Gastroesophageal sphincter (tissue), 4 donors: ENCODE results near the gene NXPH1. TPM values are rescaled to one million over a fixed set of nuclear protein-coding genes. Genes with fewer than 3 reads are reported as not detected.

ENCODE experiments used
- ATAC-seq: fragments of 150-250 bp; one replicate; pipeline ENCODE4 v1.9.1; 2016; ENCODE audit warnings: mild to moderate bottlenecking, moderate library complexity
- H3K27ac ChIP-seq, 4 donors: fragments of 200-600 bp; sonication (generic) in 3 of 4; 1 replicate in 3 of 4; 2 replicates in 1 of 4; pipeline ENCODE4 v1.5.1; 2016 to 2019
- H3K27me3 ChIP-seq: fragments of 200-600 bp; sonication (generic); one replicate; pipeline ENCODE4 v1.5.1; 2019
- H3K36me3 ChIP-seq, 2 donors: fragments of 200-600 bp; sonication (generic); one replicate each; pipeline ENCODE4 v1.5.1; 2019; ENCODE audit warnings: control low read depth in 1 of 2
- H3K4me1 ChIP-seq, 3 donors: fragments of 200-600 bp; sonication (generic); 1 replicate in 2 of 3; 2 replicates in 1 of 3; pipeline ENCODE4 v1.5.1; 2016 to 2019; ENCODE audit warnings: control low read depth in 2 of 3
- H3K4me3 ChIP-seq, 2 donors: fragments of 200-600 bp; sonication (generic); one replicate each; pipeline ENCODE4 v1.5.1; 2019; ENCODE audit warnings: mild to moderate bottlenecking in 1 of 2, moderate library complexity in 1 of 2
- H3K9me3 ChIP-seq, 3 donors: fragments of 200-600 bp; sonication (generic); one replicate each; pipeline ENCODE4 v1.5.1; 2017 to 2019; ENCODE audit warnings: control low read depth in 2 of 3
- CTCF ChIP-seq, 4 experiments: fragments of 200-600 bp in 2 of 4; fragments of 450-650 bp in 2 of 4; sonication (generic) in 1 of 4; IDR thresholded peaks; one replicate each; pipeline ENCODE4 v1.5.1; 2017 to 2019; ENCODE audit warnings: antibody characterized with exemption in 4 of 4, mild to moderate bottlenecking in 2 of 4, moderate library complexity in 2 of 4
- EP300 ChIP-seq: sonication (generic); formaldehyde crosslinking; IDR thresholded peaks from one replicate; pipeline ENCODE4 v1.6.1; 2017; ENCODE audit warnings: antibody characterized with exemption, mild to moderate bottlenecking
- POLR2A ChIP-seq, 2 donors: fragments of 450-650 bp; IDR thresholded peaks; one replicate each; pipeline ENCODE4 v1.6.1; 2017; ENCODE audit warnings: antibody characterized with exemption in 2 of 2, mild to moderate bottlenecking in 2 of 2, moderate library complexity in 1 of 2
- POLR2AphosphoS5 ChIP-seq: sonication (generic); formaldehyde crosslinking; IDR thresholded peaks from one replicate; pipeline ENCODE4 v1.6.1; 2017; ENCODE audit warnings: antibody characterized with exemption
- WGBS, 2 donors: methylation state at CpG; one replicate each; pipeline ENCODE4 v1.1.5; 2018; ENCODE audit warnings: low coverage in 1 of 2; 5-methylcytosine and 5-hydroxymethylcytosine counted together
- total RNA-seq, 4 donors: library from RNA; depleted of rRNA; stranded (reverse); fragments of >200 nt; gene quantifications; one replicate each; pipeline ENCODE4 v1.1.0, GENCODE V29; 2016

The NXPH1 gene
- total RNA-seq, 4 donors from 2014 or later: not detected

DNA sequence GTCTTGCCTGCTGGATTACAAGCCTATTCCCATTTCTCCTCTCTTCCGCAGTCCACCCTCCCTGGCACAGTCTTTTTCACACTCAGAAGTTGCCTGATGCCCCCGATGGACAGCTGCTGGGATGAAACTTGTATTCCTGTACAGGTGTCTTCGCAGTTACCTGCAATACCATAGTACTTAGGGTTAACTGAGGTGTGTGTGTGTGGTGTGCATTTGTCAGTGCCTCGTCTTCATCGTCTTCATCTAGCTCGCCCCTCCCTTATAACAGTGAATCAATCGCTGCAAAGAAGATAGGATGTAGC, 11.0 kb downstream of the NXPH1 start:
- 41 to 50% methylated on average over 7 of the region's 7 CpGs for WGBS, 2 donors
- TF ChIP-seq POLR2AphosphoS5 (no peak), CTCF (IDR thresholded peaks at IDR 0.05) (no peak), POLR2A (IDR thresholded peaks at IDR 0.05) (no peak), EP300 (no peak)
- Histone ChIP-seq H3K27me3 (peaks cover 81% of the 10 kb centered on the region), H3K4me1 (peaks cover 0 to 21% (median 2%) of the 10 kb centered on the region in 3 donors), H3K27ac (no peak overlapping the region), H3K36me3 (no peaks in the 10 kb centered on the region), H3K4me3 (no peak overlapping the region), H3K9me3 (peaks cover 0 to 9% (median 0%) of the 10 kb centered on the region in 3 donors)
- no peak for ATAC-seq

DNA sequence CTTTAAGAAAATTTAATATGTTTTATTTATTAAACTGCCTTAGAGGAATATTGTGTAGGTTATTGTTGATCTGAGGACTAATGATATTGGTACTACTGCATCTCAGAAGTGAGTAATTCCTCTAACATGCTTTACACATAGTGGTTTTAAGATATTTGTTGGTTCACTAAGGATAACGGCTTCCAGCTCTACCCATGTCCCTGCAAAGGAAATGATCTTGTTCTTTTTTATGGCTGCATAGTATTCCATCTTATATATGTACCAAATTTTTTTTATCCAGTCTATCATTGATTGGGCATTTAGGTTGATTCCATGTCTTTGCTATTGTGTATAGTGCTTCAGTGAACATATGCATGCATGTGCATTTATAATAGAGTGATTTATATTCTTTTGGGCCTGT, 20.1 kb downstream of the NXPH1 start:
- ATAC-seq: no peak
- Histone ChIP-seq H3K36me3 (no peaks in the 10 kb centered on the region), H3K4me1 (no peaks in the 10 kb centered on the region), H3K4me3 (no peak overlapping the region), H3K27ac (no peak overlapping the region), H3K27me3 (peaks cover 1% of the 10 kb centered on the region), H3K9me3 (no peaks in the 10 kb centered on the region)
- 42 to 62% methylated on average over 1 of the region's 1 CpG for WGBS, 2 donors
- no peak for TF ChIP-seq EP300
- TF ChIP-seq POLR2A (IDR thresholded peaks at IDR 0.05): no peak
- TF ChIP-seq CTCF (IDR thresholded peaks at IDR 0.05): no peak
- no peak for TF ChIP-seq POLR2AphosphoS5

DNA sequence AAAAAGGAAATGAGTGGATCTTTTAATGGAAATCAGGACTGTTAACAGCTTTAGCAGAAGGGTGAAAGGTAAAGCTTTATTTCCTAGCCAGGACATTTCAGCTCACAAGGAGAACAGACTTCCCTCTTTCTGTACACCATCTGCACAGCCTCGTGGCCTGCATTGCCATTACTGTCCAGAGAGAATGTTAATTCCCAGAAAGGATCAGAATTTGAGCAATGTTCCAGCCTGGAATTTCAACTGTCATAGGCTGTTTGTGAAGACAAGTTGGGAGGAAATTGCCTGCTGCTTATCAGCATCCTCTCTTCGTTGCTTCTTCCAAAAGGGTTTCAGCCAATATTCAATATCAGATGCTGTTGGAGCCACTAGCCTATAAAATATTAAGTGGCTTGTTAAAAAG, 22.0 kb downstream of the NXPH1 start:
- Histone ChIP-seq H3K4me1 (no peaks in the 10 kb centered on the region), H3K27me3 (no peaks in the 10 kb centered on the region), H3K36me3 (no peaks in the 10 kb centered on the region), H3K9me3 (no peaks in the 10 kb centered on the region), H3K4me3 (no peak overlapping the region), H3K27ac (no peak overlapping the region)
- no peak for ATAC-seq
- 29 to 30% methylated on average over 1 to 2 of the region's 2 CpGs for WGBS, 2 donors
- TF ChIP-seq EP300: no peak
- TF ChIP-seq CTCF (IDR thresholded peaks at IDR 0.05): no peak
- TF ChIP-seq POLR2AphosphoS5: no peak
- no peak for TF ChIP-seq POLR2A (IDR thresholded peaks at IDR 0.05)

- 75% methylated on average over 2 of the region's 2 CpGs; no CpG with 5 or more reads in 1 of the 2 donors for WGBS, 2 donors
- Histone ChIP-seq H3K4me1 (no peaks in the 10 kb centered on the region), H3K4me3 (no peak overlapping the region), H3K27me3 (peaks cover 7% of the 10 kb centered on the region), H3K9me3 (no peaks in the 10 kb centered on the region), H3K36me3 (no peaks in the 10 kb centered on the region), H3K27ac (no peak overlapping the region)
- TF ChIP-seq POLR2AphosphoS5 (no peak), POLR2A (IDR thresholded peaks at IDR 0.05) (no peak), CTCF (IDR thresholded peaks at IDR 0.05) (no peak), EP300 (no peak)
- no peak for ATAC-seq
Observed at GRCh38 chr7:8462309-8462708, 28.9 kb downstream of the NXPH1 start.

DNA sequence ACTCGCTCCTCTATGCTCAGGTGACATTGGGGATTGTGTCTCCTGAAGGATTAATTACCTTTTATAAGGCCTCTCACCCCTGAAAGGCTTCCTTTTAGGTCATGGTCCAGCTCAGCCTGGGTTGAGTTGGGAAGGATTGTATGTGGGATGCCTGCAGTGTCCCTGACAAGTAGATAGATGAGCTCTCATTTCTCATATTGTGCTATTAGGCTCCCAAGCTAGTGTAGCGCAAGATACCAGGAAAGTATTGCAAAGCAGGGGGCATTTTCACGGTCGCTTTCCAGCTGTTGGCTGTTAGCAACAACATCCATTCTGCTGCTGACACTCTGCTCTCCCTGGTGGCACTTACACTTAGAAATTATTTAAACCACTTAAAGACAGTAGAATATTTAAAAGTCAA, 31.9 kb downstream of the NXPH1 start:
- H3K9me3 ChIP-seq: no peaks in the 10 kb centered on the region
- H3K36me3 ChIP-seq: no peaks in the 10 kb centered on the region
- no peak for ATAC-seq
- 44 to 62% methylated on average over 4 of the region's 4 CpGs for WGBS, 2 donors
- H3K4me1 ChIP-seq: no peaks in the 10 kb centered on the region
- no peak overlapping the region for H3K4me3 ChIP-seq
- no peak for TF ChIP-seq EP300
- no peak for TF ChIP-seq CTCF (IDR thresholded peaks at IDR 0.05)
- TF ChIP-seq POLR2A (IDR thresholded peaks at IDR 0.05): no peak
- TF ChIP-seq POLR2AphosphoS5: no peak
- H3K27ac ChIP-seq: no peak overlapping the region
- H3K27me3 ChIP-seq: peaks cover 7% of the 10 kb centered on the region
